ENCODE data around the gene NRL. TPM values are rescaled to one million over a fixed set of nuclear protein-coding genes. Genes with fewer than 3 reads are reported as not detected.

NRL gene
- total and polyA plus RNA-seq, 9 of the 15 experiments (the other 6 are each of a cell fraction or from before 2014, with no cell fraction given), result 0.07 to 2.7 (median 1.4) TPM; not detected in 1

GRCh38 chr14:24071144-24071697 is 43.5 kb downstream of the NRL start, which contains the start of gene CPNE6 (continued):
- TF ChIP-seq ZNF511 (CRISPR knock-in tag; IDR thresholded peaks at IDR 0.05), result no peak
- TF ChIP-seq MECOM (CRISPR knock-in tag; IDR thresholded peaks at IDR 0.05), result no peak
- TF ChIP-seq NCOA1 (IDR thresholded peaks at IDR 0.05; ENCODE audit: low read depth), result no peak
- TF ChIP-seq ZNF41 (CRISPR knock-in tag; conservative IDR thresholded peaks at IDR 0.05), result no peak
- no peak for TF ChIP-seq BCL6 (CRISPR knock-in tag; IDR thresholded peaks at IDR 0.05)
- no peak for TF ChIP-seq ZNF263 (CRISPR knock-in tag; IDR thresholded peaks at IDR 0.05; ENCODE audit: borderline replicate concordance)
- TF ChIP-seq CLOCK (CRISPR knock-in tag; IDR thresholded peaks at IDR 0.05; ENCODE audit: borderline replicate concordance), result no peak
